Osteoblast (primary cell): ENCODE data around the gene HAUS7. TPM values are rescaled to one million over a fixed set of nuclear protein-coding genes. Genes with fewer than 3 reads are reported as not detected.
A peak's percentile ranks its signal among the peaks of the same experiment; 100 is the strongest.

ENCODE experiments used
- DNase-seq: peaks from one replicate; pipeline ENCODE4 v3.0.0; 2011; ENCODE audit warnings: low spot score, mixed read lengths; ENCODE audit not compliant: insufficient read length; ENCODE audit errors: missing footprints
- H2AFZ ChIP-seq: 2 replicates; pipeline ENCODE4 v1.6.0; 2011; ENCODE audit warnings: mild to moderate bottlenecking, low read length
- H3K27ac ChIP-seq: 2 replicates; pipeline ENCODE4 v1.5.1; 2011; ENCODE audit warnings: mild to moderate bottlenecking, low read depth, low read length, moderate library complexity
- H3K27me3 ChIP-seq: 2 replicates; pipeline ENCODE4 v1.6.0; 2012; ENCODE audit warnings: mild to moderate bottlenecking, control low read depth, inconsistent platforms, low read length, moderate library complexity; ENCODE audit not compliant: insufficient read depth
- H3K36me3 ChIP-seq: 2 replicates; pipeline ENCODE4 v1.5.1; 2011; ENCODE audit warnings: mild to moderate bottlenecking, low read length, control low read depth, moderate library complexity; ENCODE audit not compliant: insufficient read depth
- H3K4me1 ChIP-seq: 2 replicates; pipeline ENCODE4 v1.5.1; 2011; ENCODE audit warnings: mild to moderate bottlenecking, low read length, control low read depth, moderate library complexity; ENCODE audit not compliant: insufficient read depth
- H3K4me2 ChIP-seq: 2 replicates; pipeline ENCODE4 v1.6.0; 2011; ENCODE audit warnings: mild to moderate bottlenecking, low read length; ENCODE audit not compliant: insufficient read depth
- H3K4me3 ChIP-seq: fragments of 200-600 bp; sonication (generic); 3 replicates; pipeline ENCODE4 v1.5.1; 2012; ENCODE audit warnings: mild to moderate bottlenecking, low read length, inconsistent platforms; ENCODE audit not compliant: insufficient read depth
- H3K79me2 ChIP-seq: 2 replicates; pipeline ENCODE4 v1.6.0; 2012; ENCODE audit warnings: mild to moderate bottlenecking, low read length, control low read depth, inconsistent platforms; ENCODE audit not compliant: insufficient read depth
- H3K9me3 ChIP-seq: 2 replicates; pipeline ENCODE4 v1.5.1; 2011; ENCODE audit warnings: low read depth, low read length, control low read depth
- H4K20me1 ChIP-seq: 2 replicates; pipeline ENCODE4 v1.6.0; 2012; ENCODE audit warnings: mild to moderate bottlenecking, low read length, control low read depth; ENCODE audit not compliant: insufficient read depth
- total RNA-seq: library from RNA; depleted of rRNA; stranded (reverse); fragments of >200 nt; gene quantifications from 2 replicates; pipeline ENCODE4 v1.2.3, GENCODE V29; 2012
- TF ChIP-seq, protein P1 (sequence below): IDR thresholded peaks from 2 replicates; pipeline ENCODE4 v1.5.1; 2011; ENCODE audit warnings: mild to moderate bottlenecking, low read depth, low read length, moderate library complexity; ENCODE audit errors: extremely low read depth

HAUS7 gene
- total RNA-seq, 1 donor, result 14.1 TPM

DNA sequence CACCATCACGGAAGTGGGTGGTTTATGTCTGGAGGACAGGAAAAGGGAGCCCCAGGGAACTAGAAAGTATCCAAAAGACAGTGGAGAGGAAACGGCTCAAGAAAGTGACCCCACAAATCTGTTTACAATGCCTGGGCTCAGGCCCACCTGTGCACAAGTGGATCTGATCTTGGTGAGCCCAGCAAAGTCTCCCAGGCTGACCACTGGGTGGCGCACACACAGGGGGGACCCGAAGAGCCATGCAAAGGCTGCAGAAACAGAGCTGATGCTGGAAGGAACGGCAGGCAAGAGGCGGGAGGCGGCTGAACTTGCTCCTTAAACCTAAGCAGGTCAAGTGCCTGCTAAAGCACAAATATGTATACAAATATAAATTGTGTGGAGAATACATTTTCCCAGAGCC, 9.6 kb downstream of the HAUS7 start:
- TF ChIP-seq, protein P1, sequence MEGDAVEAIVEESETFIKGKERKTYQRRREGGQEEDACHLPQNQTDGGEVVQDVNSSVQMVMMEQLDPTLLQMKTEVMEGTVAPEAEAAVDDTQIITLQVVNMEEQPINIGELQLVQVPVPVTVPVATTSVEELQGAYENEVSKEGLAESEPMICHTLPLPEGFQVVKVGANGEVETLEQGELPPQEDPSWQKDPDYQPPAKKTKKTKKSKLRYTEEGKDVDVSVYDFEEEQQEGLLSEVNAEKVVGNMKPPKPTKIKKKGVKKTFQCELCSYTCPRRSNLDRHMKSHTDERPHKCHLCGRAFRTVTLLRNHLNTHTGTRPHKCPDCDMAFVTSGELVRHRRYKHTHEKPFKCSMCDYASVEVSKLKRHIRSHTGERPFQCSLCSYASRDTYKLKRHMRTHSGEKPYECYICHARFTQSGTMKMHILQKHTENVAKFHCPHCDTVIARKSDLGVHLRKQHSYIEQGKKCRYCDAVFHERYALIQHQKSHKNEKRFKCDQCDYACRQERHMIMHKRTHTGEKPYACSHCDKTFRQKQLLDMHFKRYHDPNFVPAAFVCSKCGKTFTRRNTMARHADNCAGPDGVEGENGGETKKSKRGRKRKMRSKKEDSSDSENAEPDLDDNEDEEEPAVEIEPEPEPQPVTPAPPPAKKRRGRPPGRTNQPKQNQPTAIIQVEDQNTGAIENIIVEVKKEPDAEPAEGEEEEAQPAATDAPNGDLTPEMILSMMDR, result peak; percentile 72
- H3K36me3 ChIP-seq, result peaks cover 4% of the 10 kb centered on the region
- H3K9me3 ChIP-seq, result no peaks in the 10 kb centered on the region
- DNase-seq, result peak; percentile 94
- no peak overlapping the region for H3K4me3 ChIP-seq
- no peak overlapping the region for H2AFZ ChIP-seq
- H3K4me1 ChIP-seq, result peaks cover 8% of the 10 kb centered on the region
- no peak overlapping the region for H3K27ac ChIP-seq
- no peaks in the 10 kb centered on the region for H4K20me1 ChIP-seq
- H3K79me2 ChIP-seq, result no peaks in the 10 kb centered on the region
- no peaks in the 10 kb centered on the region for H3K27me3 ChIP-seq
- no peak overlapping the region for H3K4me2 ChIP-seq

DNA sequence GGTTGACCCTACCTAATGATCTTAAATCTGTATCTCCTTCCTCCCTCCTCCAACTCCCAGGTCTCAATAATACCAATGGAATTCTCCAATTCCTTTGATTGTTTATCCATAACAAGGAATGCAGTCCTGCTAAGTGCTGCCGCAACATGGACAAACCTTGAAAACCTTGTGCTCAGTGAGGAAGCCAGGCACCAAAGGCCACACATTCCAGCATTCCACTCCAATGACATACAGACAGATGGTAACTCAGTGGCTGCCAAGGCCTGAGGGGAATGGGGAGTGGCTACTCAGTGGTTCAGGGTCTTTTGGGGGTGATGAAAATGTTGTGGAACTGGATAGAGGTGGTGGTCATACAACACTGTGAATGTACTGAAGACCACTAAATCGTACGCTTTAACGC, 10.4 kb downstream of the HAUS7 start:
- no peaks in the 10 kb centered on the region for H3K9me3 ChIP-seq
- DNase-seq, result peak; percentile 94
- no peak overlapping the region for H3K4me3 ChIP-seq
- no peak overlapping the region for H2AFZ ChIP-seq
- peaks cover 8% of the 10 kb centered on the region for H3K4me1 ChIP-seq
- H3K79me2 ChIP-seq, result no peaks in the 10 kb centered on the region
- H3K36me3 ChIP-seq, result peaks cover 4% of the 10 kb centered on the region
- no peak overlapping the region for H3K4me2 ChIP-seq
- no peak overlapping the region for H3K27ac ChIP-seq
- no peaks in the 10 kb centered on the region for H3K27me3 ChIP-seq
- H4K20me1 ChIP-seq, result no peaks in the 10 kb centered on the region
- TF ChIP-seq, protein P1, result no peak

- Histone ChIP-seq H3K36me3 (no peaks in the 10 kb centered on the region), H3K27me3 (no peaks in the 10 kb centered on the region), H3K79me2 (no peaks in the 10 kb centered on the region), H3K4me1 (peaks cover 8% of the 10 kb centered on the region), H3K27ac (no peak overlapping the region), H3K4me2 (no peak overlapping the region), H3K9me3 (no peaks in the 10 kb centered on the region), H3K4me3 (no peak overlapping the region), H2AFZ (no peak overlapping the region), H4K20me1 (no peaks in the 10 kb centered on the region)
- TF ChIP-seq, protein P1, result no peak
- no peak for DNase-seq
Measured at GRCh38 chrX:153458476-153458875, 11.9 kb downstream of the HAUS7 start.

GRCh38 chrX:153457827-153458466, 12.4 kb downstream of the HAUS7 start:
- Histone ChIP-seq H3K4me1 (peaks cover 8% of the 10 kb centered on the region), H4K20me1 (no peaks in the 10 kb centered on the region), H3K4me3 (no peak overlapping the region), H3K9me3 (no peaks in the 10 kb centered on the region), H3K27me3 (no peaks in the 10 kb centered on the region), H3K27ac (no peak overlapping the region), H2AFZ (no peak overlapping the region), H3K79me2 (no peaks in the 10 kb centered on the region), H3K4me2 (no peak overlapping the region), H3K36me3 (no peaks in the 10 kb centered on the region)
- DNase-seq, result no peak
- TF ChIP-seq, protein P1, result no peak
